DLD1 (cell line): ENCODE measurements around the gene ADAMTS15.

Source experiments
- in situ Hi-C: cut with HindIII; loops from 2 replicates; pipeline ENCODE4 v1.10.0; 2017; ENCODE audit warnings: low sequenced_read_pairs

The ADAMTS15 gene

DNA sequence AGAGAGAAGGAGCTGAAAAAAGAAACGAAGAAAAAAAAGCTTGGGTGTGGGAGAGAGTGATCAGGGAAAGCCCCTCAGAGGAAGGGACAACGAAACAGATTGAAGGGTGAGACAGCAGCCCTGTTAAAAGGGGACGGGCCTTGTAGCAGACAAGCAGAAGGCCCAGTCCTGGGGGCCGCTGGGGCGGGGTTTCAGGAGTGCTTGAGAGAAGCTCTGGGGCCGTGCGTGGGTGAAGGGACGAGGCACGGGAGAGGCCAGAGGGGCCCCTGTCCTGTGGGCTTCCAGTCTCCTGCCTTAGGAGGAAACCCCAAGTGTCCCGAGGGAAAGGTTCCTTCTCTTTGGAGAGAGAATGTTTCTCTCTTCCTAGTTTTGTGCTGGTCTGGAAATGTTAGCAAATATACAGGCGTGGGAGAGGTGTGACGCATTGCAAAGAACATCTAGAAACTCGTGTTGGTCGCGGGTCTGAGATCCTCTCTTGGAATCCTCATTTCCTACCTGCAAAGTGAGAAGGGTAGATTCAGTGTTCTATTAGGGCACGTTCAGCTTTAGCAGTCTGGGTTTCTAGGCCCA is 28.6 kb downstream of the ADAMTS15 start:
- in situ Hi-C loops, result no loop called here

DNA sequence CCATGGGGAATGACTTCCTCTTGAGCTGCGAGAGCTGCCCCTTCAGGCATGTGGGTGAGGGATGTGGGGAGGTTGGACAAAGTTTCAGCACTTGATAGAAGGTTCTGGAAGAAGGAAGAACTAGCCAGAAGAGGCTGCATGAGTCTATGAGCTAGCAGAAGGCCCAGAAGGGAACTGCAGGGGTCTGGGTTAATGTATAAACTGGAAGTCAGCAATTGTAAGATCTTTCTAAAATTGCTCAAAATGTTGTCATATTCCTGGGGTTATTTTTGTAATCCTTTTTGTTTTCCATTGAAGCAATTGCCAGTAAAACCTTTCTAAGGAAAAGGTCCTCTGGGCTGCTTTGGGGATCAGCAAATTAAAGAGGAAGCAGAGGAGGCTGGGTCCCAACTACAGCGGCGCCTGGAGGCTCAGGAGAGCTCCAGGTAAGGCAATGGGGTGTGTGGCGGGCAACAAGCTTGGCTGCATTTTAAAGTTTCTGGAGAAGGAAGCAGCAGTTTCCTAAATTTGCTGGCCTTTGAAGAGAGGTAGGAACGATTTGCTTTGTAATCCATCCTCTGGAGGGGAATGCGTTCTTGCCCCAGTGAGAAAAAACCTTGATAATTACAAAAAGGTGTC is 29.2 kb downstream of the ADAMTS15 start:
- in situ Hi-C loops, result no loop called here

DNA sequence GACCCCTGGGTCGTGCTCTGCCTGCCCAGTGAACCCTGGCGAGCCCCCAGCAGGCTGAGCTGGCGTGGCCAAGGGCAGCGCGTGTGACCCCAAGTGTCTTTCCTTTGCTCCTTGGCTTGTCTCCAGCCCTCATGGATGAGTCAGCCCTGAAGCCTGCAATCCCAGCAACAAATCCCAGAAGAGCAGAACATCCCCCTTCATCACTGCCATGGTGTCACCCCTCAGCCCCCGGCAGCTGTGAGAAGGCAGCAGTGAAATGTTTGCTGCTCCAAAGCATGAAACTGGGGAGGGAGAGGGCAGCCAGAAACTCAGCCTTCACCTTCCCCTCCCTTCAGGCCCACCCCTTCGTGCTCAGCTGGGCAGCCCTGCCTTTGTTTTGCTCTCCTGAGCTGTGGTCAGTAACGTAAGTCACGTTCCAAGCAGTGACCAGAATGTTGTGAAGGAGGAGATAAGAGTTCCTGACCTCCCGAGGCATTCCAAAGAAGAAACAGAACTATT is 29.8 kb downstream of the ADAMTS15 start:
- in situ Hi-C loops, result no loop called here

DNA sequence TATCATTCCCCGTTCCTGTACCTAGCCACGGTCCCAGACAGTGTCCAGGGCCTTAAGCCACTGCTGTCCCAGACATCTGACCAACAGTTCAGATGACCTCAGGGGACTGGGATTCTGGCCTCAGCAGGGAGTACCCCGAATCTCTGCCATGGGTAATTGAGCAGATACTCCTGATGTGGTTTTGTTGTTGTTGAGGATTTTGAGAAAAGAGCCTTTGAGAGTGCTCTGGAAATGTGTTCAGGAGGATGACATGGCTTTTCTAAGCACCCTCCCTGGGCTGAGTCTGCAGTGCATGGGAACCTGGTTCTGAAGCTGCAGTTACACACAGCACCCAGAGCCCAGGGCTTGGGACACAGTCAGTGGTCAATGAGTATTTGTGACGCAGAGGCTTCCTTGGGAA is 30.4 kb downstream of the ADAMTS15 start:
- in situ Hi-C loops, result no loop called here

DNA sequence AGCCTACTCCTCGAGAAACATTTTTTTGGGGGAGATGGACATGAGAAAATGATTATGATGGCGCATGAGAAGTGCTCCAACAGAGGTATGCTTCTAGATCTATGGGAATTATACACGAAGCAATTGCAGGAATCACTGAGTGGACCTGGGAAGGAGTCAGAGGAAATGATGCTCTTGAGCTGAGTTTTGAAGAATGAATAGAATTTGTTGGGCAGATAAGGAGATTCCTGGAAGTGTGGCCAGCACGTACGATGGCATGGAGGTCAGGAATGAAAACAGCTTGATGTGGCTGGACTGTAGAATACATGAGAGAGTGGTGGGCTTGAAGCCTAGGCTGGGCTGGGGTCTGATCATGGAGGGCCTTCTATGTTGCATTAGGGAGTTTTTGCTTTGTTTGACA is 31.7 kb downstream of the ADAMTS15 start:
- in situ Hi-C loops, result no loop called here

DNA sequence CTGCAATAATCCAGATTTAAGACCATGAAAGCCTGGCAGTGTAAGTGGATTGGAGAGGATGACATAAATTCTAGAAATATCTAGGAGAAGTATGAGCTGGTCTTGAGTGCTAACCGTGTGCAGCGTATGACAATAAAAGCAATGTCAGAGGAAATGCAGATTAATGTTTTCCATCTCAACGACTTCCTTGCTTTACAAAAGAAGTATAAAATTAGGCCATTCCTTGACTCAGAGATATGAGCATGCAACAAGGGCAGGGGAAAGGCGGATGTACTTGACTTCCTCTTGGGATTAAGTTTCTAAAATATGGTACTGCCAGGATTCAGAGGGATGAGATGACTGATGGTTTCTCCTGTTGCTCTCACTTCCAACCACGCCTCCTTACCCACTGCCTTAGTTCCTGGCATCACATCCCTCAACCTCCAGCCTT is 32.3 kb downstream of the ADAMTS15 start:
- in situ Hi-C loops, result no loop called here

DNA sequence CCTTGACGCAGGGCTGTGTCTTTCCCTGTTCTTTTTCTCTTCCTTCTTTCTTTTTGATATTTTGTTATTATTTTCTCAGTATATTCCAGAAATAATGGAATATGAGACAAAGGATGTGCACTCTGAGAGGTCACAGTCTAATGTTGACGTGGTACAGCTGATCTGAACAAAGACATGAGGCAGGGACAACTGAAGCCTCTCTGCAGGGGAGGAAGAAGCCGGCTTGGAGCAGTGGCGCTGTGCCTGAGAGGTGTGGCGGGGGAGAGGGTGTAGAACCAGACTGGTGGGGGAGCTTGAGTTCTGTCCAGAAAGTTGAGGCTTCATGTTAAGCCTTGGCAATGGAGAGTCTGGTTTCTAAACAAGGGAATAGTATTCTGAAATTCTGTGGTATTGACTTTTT is 34.7 kb downstream of the ADAMTS15 start:
- in situ Hi-C loops, result no loop called here

DNA sequence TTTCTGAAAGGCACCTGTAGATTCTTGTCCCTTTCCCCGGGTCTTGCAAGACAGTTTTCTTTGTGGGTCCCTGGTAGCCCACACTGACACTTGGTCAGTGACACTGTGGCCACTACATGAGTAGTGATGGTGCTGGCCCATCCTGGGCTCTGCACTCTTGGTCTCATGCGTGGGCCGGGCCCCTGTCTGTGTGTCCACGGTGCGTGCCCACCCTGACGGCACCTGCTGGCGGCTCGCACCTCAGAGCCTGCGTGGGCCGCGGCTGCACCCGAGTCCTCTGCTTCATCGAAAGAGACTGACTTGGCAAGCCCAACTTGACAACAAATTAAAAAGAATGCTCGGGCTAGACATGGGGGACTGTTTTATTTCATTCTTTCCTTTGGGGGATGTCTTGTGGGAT is 37.5 kb downstream of the ADAMTS15 start:
- in situ Hi-C loops, result no loop called here

DNA sequence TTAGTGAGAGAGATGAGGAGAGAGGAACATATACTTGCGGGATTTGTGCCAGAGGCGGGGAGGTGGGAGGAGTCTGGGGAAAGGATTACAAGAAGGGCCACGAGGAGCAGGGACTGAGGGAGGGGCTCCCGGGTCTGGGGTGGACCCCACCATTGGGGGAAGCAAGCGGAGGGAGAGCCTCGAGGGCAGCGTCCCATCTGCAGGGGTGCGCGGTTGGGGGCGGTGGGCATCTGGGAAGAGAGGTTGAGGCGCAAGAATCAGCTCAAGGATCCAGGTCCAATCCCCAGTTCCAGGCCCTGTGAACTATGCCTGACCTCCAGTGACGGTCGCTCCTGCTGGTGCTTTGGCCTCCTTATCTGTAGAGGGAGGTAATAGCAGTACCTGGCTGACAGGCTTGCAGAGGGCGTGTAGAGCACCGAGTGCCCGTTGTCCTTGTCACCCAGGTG is 38.0 kb downstream of the ADAMTS15 start:
- in situ Hi-C loops, result no loop called here

DNA sequence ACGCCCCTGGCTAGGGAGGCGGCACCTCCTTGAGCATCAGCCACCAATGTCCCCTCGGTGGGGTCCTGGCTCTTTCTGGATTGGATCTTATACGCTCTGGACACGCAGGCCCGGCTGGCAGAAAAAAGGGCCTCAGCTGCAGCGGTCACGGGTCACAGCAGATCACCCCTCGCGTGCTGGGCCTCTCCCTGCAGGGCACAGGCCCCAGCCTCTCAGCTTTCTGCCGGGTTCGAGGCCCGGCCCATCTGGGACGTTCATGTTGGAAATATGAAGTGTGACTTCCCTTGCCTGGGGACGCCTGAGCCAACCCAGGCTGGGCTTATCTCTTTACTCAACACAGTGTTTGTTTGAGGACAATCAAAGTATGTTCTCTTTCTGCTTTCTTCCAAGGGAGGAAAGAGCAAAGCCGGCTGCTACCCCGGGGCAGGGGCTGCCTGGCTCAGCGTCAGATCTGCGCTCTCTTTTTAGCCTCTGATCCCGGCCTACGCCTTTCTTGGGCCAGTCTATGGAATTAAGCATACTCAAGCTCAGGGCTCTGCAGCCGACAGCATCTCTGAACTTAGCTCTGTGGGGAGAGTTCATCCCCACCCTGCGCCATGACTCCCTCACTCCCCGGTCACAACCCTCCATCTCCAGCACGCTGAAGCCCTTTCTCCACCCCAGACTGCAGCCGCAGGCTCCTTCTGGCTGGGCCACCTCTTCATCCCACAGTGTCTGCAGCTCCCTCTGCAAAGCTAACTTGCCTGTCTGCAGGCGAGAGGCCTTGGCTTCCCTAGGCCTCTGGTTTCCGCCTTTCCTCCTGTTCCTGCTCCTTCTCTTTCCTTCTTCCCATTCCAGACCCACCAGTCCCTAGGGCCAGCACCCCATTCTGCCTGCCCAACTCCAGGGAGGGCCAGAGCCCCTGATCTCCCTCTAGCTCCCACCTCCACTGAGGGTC is 38.8 kb downstream of the ADAMTS15 start:
- in situ Hi-C loops, result no loop called here

DNA sequence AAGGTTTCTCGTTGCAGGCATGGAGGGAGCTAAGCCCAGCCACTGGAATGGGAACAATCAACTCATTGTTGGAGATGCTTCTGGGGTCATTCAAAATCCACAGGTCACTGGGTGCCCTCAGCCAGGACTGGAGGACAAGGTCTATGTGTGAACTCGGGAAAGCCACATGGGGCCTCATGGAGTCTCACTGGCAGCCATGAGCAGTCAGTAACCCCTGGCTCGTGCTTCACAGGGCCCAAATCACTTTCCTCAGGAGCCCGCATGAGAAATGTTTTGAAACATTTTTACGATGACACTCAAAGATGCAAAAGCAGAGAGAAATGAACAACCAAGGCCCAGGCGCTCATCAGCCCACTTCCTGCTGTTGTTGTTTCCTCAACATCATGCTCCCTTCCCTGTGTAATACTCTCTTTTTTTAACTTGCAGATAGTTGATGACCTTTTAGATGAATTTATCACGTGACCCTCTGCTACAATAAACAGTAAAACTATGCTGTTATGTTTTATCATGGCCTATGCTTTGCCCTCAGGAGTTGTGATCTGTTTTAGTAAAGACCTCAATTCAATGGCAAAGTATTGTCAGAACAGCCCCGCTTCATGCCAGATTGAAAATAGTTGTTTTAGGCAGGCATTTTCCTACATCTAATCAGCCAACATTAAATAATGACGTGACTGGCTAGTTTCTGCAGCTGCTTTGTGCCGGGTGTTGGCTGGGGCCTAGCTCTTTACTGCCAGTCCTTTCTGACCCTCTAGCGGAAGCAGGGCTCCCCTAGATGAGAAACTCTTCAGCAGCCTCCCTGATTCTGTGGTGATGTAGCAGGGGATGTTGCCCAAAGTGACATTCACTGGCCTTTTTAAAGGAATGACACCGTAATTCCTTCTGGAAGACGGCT is 39.7 kb downstream of the ADAMTS15 start:
- in situ Hi-C loops, result no loop called here

DNA sequence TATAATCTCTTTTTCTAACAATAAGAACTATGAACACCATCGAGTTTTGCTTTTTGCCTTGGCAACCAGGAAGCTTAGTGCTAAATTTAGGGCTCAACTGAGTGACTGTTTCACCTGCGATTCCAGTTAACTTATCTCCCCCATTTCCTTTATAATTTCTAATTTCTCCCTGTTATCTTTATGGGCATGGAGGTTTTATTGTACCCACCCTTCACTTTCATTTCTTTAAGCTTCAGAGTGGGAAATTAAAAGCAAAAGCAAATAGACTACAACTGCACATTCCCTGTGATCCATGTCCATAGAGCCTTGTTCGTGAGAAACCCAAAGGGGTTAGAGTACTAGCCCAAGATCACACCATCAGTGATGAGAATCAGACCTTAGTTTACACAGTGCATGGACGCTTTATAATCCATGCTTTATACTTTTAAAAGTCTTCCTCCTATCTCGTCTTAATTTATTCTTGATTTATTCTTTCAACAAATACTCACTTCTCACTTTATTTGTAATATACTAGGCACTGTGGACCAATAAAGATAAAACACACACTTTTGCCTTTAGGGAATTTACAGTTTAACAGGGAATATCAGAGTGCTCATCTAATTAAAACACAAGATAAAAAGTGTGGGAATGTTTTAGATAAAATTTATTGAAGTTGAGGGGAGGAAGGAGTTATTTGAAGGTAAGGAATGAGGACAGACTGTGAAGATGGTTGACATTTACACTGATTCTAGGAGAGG is 40.6 kb downstream of the ADAMTS15 start:
- in situ Hi-C loops, result no loop called here

DNA sequence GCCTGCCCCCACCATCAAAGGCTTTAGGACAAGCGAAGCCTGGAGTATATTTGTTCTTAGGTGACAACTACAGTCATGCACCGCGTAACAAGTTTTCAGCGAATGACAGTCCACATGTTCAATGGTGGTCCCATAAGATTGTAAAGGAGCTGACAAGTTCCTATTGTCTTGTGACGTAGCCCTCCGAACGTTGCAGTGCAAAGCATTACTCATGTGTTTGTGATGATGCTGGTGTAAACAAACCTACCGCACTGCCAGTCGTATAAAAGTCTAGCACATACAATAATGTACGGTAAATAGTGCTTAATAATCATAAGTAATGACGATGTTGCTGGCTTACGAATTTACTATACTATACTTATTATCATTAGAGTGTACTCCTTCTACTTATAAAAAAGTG is 41.3 kb downstream of the ADAMTS15 start:
- in situ Hi-C loops, result no loop called here

DNA sequence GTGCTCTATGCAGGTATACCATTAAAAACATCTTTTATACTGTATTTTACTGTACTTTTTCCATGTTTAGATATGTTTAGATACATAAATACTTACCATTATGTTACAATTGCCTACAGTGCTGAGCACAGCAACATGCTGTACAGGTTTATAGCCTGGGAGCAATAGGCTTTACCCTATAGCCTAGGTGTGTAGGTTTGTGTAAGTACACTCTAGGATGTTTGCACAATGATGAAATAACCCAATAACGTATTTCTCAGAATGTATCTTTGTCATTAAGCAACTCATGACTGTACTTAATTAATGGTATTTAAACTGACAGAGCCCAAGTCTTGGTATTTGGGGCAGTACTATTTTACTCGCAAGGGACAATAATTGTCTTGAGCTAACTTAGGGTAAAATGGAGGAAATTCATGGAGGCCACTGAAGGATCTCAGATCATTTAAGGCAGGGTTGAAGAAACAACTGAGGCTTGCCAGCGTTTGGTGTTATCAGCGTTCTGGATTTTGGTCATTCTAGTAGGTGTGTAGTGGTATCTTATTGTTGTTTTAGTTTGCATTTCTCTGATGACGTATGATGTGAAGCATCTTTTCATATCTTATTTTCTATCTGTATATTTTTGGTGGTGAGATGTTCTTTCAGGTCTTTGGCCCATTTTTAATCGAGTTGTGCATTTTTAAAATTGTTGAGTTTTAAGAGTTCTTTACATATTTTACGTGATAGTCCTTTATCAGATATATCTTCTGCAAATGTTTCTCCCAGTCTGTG is 42.4 kb downstream of the ADAMTS15 start:
- in situ Hi-C loops, result no loop called here

DNA sequence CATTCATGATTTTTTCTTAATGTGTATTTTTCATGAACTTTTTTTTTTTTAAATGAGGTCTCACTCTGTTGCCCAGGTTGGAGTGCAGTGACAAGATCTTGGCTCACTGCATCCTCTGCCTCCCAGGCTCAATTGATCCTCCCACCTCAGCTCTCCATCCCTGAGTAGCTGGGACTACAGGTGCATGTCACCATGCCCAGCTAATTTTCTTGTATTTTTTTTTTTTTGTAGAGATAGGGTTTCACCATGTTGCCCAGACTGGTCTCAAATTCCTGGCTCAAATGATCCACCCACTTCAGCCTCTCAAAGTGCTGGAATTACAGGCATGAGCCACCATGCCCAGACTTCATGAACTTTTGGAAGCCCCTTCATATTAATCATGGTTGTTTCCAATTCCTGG is 49.7 kb downstream of the ADAMTS15 start:
- in situ Hi-C loops, result no loop called here

DNA sequence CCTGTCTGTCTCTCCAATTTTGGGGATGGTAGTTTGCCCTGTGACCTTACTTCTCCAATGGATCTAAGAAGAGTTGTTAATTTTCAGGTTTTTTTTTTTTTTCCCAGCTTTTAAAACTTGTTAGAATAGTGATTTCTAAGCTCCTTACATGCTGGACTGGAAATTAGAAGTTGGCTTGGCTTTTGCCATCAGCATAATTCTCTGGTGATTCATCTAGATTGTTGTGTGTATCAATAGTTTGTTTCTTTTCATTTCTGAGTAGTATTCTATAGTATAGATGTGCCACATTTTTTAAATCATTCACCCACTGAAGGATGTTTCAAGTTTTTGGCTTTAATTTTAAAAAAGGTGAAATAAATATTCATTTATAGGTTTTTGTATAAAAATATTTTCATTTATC is 51.4 kb downstream of the ADAMTS15 start:
- in situ Hi-C loops, result no loop called here

DNA sequence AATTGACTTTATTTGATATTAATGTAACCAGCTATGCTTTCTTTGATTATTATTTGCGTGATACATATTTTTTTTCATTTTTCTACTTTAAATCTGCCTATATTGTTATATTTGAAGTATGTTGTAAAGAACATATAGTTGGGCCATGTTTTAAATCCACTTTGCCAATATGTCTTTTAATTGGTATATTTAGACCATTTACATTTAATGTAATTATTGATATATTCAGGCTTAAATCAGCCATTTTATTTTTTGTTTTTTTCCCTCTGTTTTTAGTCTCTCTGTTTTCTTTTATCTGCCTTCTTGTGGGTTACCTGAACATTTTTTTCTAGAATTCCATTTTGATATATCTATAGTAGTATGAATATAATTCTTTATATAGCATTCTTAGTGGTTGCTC is 55.9 kb downstream of the ADAMTS15 start:
- in situ Hi-C loops, result no loop called here

DNA sequence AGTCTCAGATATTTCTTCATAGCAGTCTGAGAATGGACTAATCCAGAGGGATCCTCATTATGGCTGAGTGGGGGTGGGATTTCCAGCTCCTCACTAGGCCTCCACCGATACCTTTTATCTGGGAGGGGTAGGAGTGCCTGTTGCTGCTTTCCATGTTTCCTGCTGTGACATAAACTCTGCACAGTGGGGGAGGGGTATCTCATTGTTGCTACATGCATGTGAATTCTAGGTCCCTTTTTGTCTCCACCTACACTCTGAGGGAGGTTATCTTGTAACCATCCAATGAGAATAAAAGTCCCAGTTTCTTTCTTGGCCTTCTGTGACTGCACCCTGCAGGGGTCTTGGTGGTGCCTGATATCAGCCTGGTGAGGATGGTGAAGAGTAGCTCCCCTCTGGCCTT is 60.5 kb downstream of the ADAMTS15 start:
- in situ Hi-C loops, result no loop called here

DNA sequence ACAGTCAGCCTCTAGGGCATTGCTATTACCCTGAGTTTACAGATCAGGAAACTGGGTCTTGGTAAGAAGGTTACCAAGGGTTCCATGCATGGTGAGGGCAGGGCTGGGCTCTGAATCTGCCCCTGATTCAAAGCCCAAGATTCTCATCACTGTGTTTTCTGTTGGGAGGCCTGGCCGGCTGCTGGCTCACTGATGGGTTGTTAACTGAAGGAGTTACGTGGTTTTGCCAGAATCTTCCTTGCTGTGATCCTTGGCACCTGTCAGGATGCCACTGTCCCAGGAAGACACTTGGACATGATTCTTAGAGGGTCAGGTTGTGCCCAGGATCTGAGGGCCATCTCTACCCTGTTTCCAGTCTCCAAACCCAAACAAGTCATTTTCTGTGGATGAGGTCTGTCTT is 61.5 kb downstream of the ADAMTS15 start:
- in situ Hi-C loops, result no loop called here
